ENCODE measurements around the gene STX7.

- TF ChIP-seq POLR2A (IDR thresholded peaks at IDR 0.05) (no peak), CTCF (IDR thresholded peaks at IDR 0.05) (no peak)
These were observed 66.1 kb downstream of the STX7 start for GRCh38 chr6:132446855-132447241.

Data from esophagus squamous epithelium (tissue), 4 donors.